ENCODE data around the gene ADAM10.

The ADAM10 gene

GRCh38 chr15:58669108-58669507, 80.4 kb downstream of the ADAM10 start:
- peaks cover 47% of the 10 kb centered on the region for H3K4me1 ChIP-seq (ENCODE audit: control insufficient read depth, insufficient read depth, low read length)
- no peak overlapping the region for H3K4me3 ChIP-seq (ENCODE audit: low read depth, low read length)
- no peak overlapping the region for H3K9ac ChIP-seq (ENCODE audit: low read length)
- H3K9me3 ChIP-seq (ENCODE audit: control insufficient read depth, insufficient read depth, low read depth, low read length), result no peaks in the 10 kb centered on the region
- 0 out of 2 replicates have a peak overlapping the region, but pooled peaks have one; percentile 71 for H3K27ac ChIP-seq (ENCODE audit: low read depth, low read length)
- peaks cover 5% of the 10 kb centered on the region for H3K36me3 ChIP-seq (ENCODE audit: control insufficient read depth, insufficient read depth, low read length)
- H3K27me3 ChIP-seq (ENCODE audit: control insufficient read depth, insufficient read depth, low read length), result no peaks in the 10 kb centered on the region

- peaks cover 47% of the 10 kb centered on the region for H3K4me1 ChIP-seq (ENCODE audit: control insufficient read depth, insufficient read depth, low read length)
- H3K27ac ChIP-seq (ENCODE audit: low read depth, low read length), result no peak overlapping the region
- H3K9ac ChIP-seq (ENCODE audit: low read length), result no peak overlapping the region
- peaks cover 11% of the 10 kb centered on the region for H3K36me3 ChIP-seq (ENCODE audit: control insufficient read depth, insufficient read depth, low read length)
- H3K27me3 ChIP-seq (ENCODE audit: control insufficient read depth, insufficient read depth, low read length), result no peaks in the 10 kb centered on the region
- no peaks in the 10 kb centered on the region for H3K9me3 ChIP-seq (ENCODE audit: control insufficient read depth, insufficient read depth, low read depth, low read length)
- H3K4me3 ChIP-seq (ENCODE audit: low read depth, low read length), result peak overlapping the region; percentile 29; the same call in 1 of the 2 replicates
Observed at GRCh38 chr15:58666957-58667356, 82.5 kb downstream of the ADAM10 start.

- H3K36me3 ChIP-seq (ENCODE audit: control insufficient read depth, insufficient read depth, low read length), result peaks cover 20% of the 10 kb centered on the region
- H3K4me1 ChIP-seq (ENCODE audit: control insufficient read depth, insufficient read depth, low read length), result peaks cover 47% of the 10 kb centered on the region
- H3K9ac ChIP-seq (ENCODE audit: low read length), result no peak overlapping the region
- H3K27ac ChIP-seq (ENCODE audit: low read depth, low read length), result no peak overlapping the region
- no peak overlapping the region for H3K4me3 ChIP-seq (ENCODE audit: low read depth, low read length)
- no peaks in the 10 kb centered on the region for H3K9me3 ChIP-seq (ENCODE audit: control insufficient read depth, insufficient read depth, low read depth, low read length)
- H3K27me3 ChIP-seq (ENCODE audit: control insufficient read depth, insufficient read depth, low read length), result no peaks in the 10 kb centered on the region
Observed at GRCh38 chr15:58665672-58666071, 83.8 kb downstream of the ADAM10 start.

GRCh38 chr15:58650102-58650501, 99.4 kb downstream of the ADAM10 start:
- no peaks in the 10 kb centered on the region for H3K27me3 ChIP-seq (ENCODE audit: control insufficient read depth, insufficient read depth, low read length)
- no peak overlapping the region for H3K27ac ChIP-seq (ENCODE audit: low read depth, low read length)
- H3K4me1 ChIP-seq (ENCODE audit: control insufficient read depth, insufficient read depth, low read length), result no peaks in the 10 kb centered on the region
- peaks cover 10% of the 10 kb centered on the region for H3K36me3 ChIP-seq (ENCODE audit: control insufficient read depth, insufficient read depth, low read length)
- H3K9me3 ChIP-seq (ENCODE audit: control insufficient read depth, insufficient read depth, low read depth, low read length), result no peaks in the 10 kb centered on the region
- no peak overlapping the region for H3K4me3 ChIP-seq (ENCODE audit: low read depth, low read length)
- no peak overlapping the region for H3K9ac ChIP-seq (ENCODE audit: low read length)

- no peaks in the 10 kb centered on the region for H3K9me3 ChIP-seq (ENCODE audit: control insufficient read depth, insufficient read depth, low read depth, low read length)
- no peak overlapping the region for H3K4me3 ChIP-seq (ENCODE audit: low read depth, low read length)
- no peaks in the 10 kb centered on the region for H3K27me3 ChIP-seq (ENCODE audit: control insufficient read depth, insufficient read depth, low read length)
- H3K36me3 ChIP-seq (ENCODE audit: control insufficient read depth, insufficient read depth, low read length), result peaks cover 5% of the 10 kb centered on the region; the same call in 1 of the 2 replicates
- no peaks in the 10 kb centered on the region for H3K4me1 ChIP-seq (ENCODE audit: control insufficient read depth, insufficient read depth, low read length)
- H3K27ac ChIP-seq (ENCODE audit: low read depth, low read length), result no peak overlapping the region
- H3K9ac ChIP-seq (ENCODE audit: low read length), result no peak overlapping the region
Observed at GRCh38 chr15:58649175-58649574, 100.3 kb downstream of the ADAM10 start.

- H3K9me3 ChIP-seq (ENCODE audit: control insufficient read depth, insufficient read depth, low read depth, low read length), result no peaks in the 10 kb centered on the region
- no peaks in the 10 kb centered on the region for H3K4me1 ChIP-seq (ENCODE audit: control insufficient read depth, insufficient read depth, low read length)
- H3K36me3 ChIP-seq (ENCODE audit: control insufficient read depth, insufficient read depth, low read length), result peaks cover 26% of the 10 kb centered on the region
- no peaks in the 10 kb centered on the region for H3K27me3 ChIP-seq (ENCODE audit: control insufficient read depth, insufficient read depth, low read length)
- no peak overlapping the region for H3K9ac ChIP-seq (ENCODE audit: low read length)
- H3K4me3 ChIP-seq (ENCODE audit: low read depth, low read length), result no peak overlapping the region
- no peak overlapping the region for H3K27ac ChIP-seq (ENCODE audit: low read depth, low read length)
Observed at GRCh38 chr15:58643996-58644395, 105.5 kb downstream of the ADAM10 start.

- H3K27ac ChIP-seq (ENCODE audit: low read depth, low read length), result no peak overlapping the region
- H3K4me3 ChIP-seq (ENCODE audit: low read depth, low read length), result no peak overlapping the region
- no peak overlapping the region for H3K9ac ChIP-seq (ENCODE audit: low read length)
- H3K9me3 ChIP-seq (ENCODE audit: control insufficient read depth, insufficient read depth, low read depth, low read length), result no peaks in the 10 kb centered on the region
- no peaks in the 10 kb centered on the region for H3K4me1 ChIP-seq (ENCODE audit: control insufficient read depth, insufficient read depth, low read length)
- no peaks in the 10 kb centered on the region for H3K27me3 ChIP-seq (ENCODE audit: control insufficient read depth, insufficient read depth, low read length)
- H3K36me3 ChIP-seq (ENCODE audit: control insufficient read depth, insufficient read depth, low read length), result peaks cover 32% of the 10 kb centered on the region
Observed at GRCh38 chr15:58641660-58642059, 107.8 kb downstream of the ADAM10 start.

GRCh38 chr15:58639992-58640391, 109.5 kb downstream of the ADAM10 start:
- Histone ChIP-seq H3K27me3 (ENCODE audit: control insufficient read depth, insufficient read depth, low read length) (no peaks in the 10 kb centered on the region), H3K9me3 (ENCODE audit: control insufficient read depth, insufficient read depth, low read depth, low read length) (no peaks in the 10 kb centered on the region), H3K36me3 (ENCODE audit: control insufficient read depth, insufficient read depth, low read length) (peaks cover 32% of the 10 kb centered on the region), H3K4me1 (ENCODE audit: control insufficient read depth, insufficient read depth, low read length) (no peaks in the 10 kb centered on the region), H3K9ac (ENCODE audit: low read length) (no peak overlapping the region), H3K4me3 (ENCODE audit: low read depth, low read length) (no peak overlapping the region), H3K27ac (ENCODE audit: low read depth, low read length) (no peak overlapping the region)

GRCh38 chr15:58639002-58639756, 110.3 kb downstream of the ADAM10 start:
- H3K36me3 ChIP-seq (ENCODE audit: control insufficient read depth, insufficient read depth, low read length), result peaks cover 32% of the 10 kb centered on the region
- H3K4me3 ChIP-seq (ENCODE audit: low read depth, low read length), result no peak overlapping the region
- H3K27ac ChIP-seq (ENCODE audit: low read depth, low read length), result no peak overlapping the region
- H3K9me3 ChIP-seq (ENCODE audit: control insufficient read depth, insufficient read depth, low read depth, low read length), result no peaks in the 10 kb centered on the region
- no peak overlapping the region for H3K9ac ChIP-seq (ENCODE audit: low read length)
- no peaks in the 10 kb centered on the region for H3K4me1 ChIP-seq (ENCODE audit: control insufficient read depth, insufficient read depth, low read length)
- H3K27me3 ChIP-seq (ENCODE audit: control insufficient read depth, insufficient read depth, low read length), result no peaks in the 10 kb centered on the region

GRCh38 chr15:58632789-58633188, 116.7 kb downstream of the ADAM10 start:
- peaks cover 10% of the 10 kb centered on the region for H3K36me3 ChIP-seq (ENCODE audit: control insufficient read depth, insufficient read depth, low read length)
- no peaks in the 10 kb centered on the region for H3K4me1 ChIP-seq (ENCODE audit: control insufficient read depth, insufficient read depth, low read length)
- H3K9ac ChIP-seq (ENCODE audit: low read length), result no peak overlapping the region
- no peaks in the 10 kb centered on the region for H3K27me3 ChIP-seq (ENCODE audit: control insufficient read depth, insufficient read depth, low read length)
- no peak overlapping the region for H3K4me3 ChIP-seq (ENCODE audit: low read depth, low read length)
- H3K27ac ChIP-seq (ENCODE audit: low read depth, low read length), result no peak overlapping the region
- H3K9me3 ChIP-seq (ENCODE audit: control insufficient read depth, insufficient read depth, low read depth, low read length), result no peaks in the 10 kb centered on the region

GRCh38 chr15:58631319-58631718, 118.2 kb downstream of the ADAM10 start:
- no peaks in the 10 kb centered on the region for H3K27me3 ChIP-seq (ENCODE audit: control insufficient read depth, insufficient read depth, low read length)
- no peaks in the 10 kb centered on the region for H3K4me1 ChIP-seq (ENCODE audit: control insufficient read depth, insufficient read depth, low read length)
- H3K9me3 ChIP-seq (ENCODE audit: control insufficient read depth, insufficient read depth, low read depth, low read length), result no peaks in the 10 kb centered on the region
- no peak overlapping the region for H3K4me3 ChIP-seq (ENCODE audit: low read depth, low read length)
- H3K36me3 ChIP-seq (ENCODE audit: control insufficient read depth, insufficient read depth, low read length), result peaks cover 21% of the 10 kb centered on the region
- H3K9ac ChIP-seq (ENCODE audit: low read length), result no peak overlapping the region
- H3K27ac ChIP-seq (ENCODE audit: low read depth, low read length), result no peak overlapping the region
